Sigmoid colon (tissue), 4 donors: ENCODE results near the gene OIT3.

Experiments
- CTCF ChIP-seq, 4 experiments: fragments of 450-650 bp in 3 of 4; fragments of 200-600 bp in 1 of 4; IDR thresholded peaks; one replicate each; pipeline ENCODE4 v1.5.1; 2016 to 2019; ENCODE audit warnings: antibody characterized with exemption in 4 of 4, mild to moderate bottlenecking in 3 of 4, moderate library complexity in 2 of 4
- EP300 ChIP-seq, 4 donors: sonication (generic); formaldehyde crosslinking; IDR thresholded peaks; one replicate each; pipeline ENCODE4 v1.6.1; 2017; ENCODE audit warnings: antibody characterized with exemption in 4 of 4
- POLR2A ChIP-seq, 2 donors: fragments of 450-650 bp; IDR thresholded peaks; one replicate each; pipeline ENCODE4 v1.6.1; 2016; ENCODE audit warnings: antibody characterized with exemption in 2 of 2, mild to moderate bottlenecking in 2 of 2, moderate library complexity in 2 of 2
- POLR2AphosphoS5 ChIP-seq, 4 donors: sonication (generic); formaldehyde crosslinking; IDR thresholded peaks; one replicate each; pipeline ENCODE4 v1.6.1; 2017; ENCODE audit warnings: antibody characterized with exemption in 4 of 4

GRCh38 chr10:72904806-72905205, 11.3 kb downstream of the OIT3 start:
- TF ChIP-seq CTCF (IDR thresholded peaks at IDR 0.05) = no peak
- TF ChIP-seq POLR2AphosphoS5 (IDR thresholded peaks at IDR 0.05) = no peak
- TF ChIP-seq POLR2A (IDR thresholded peaks at IDR 0.05) = no peak
- no peak for TF ChIP-seq EP300 (IDR thresholded peaks at IDR 0.05)
